Superior temporal gyrus (tissue), 1 donor: ENCODE data around the gene ELP4.
"Not testable (repeated sequence)": the region's sequence is repeated elsewhere in the genome, so short reads cannot be mapped to it uniquely, and the experiment has no call there.

Source experiments
- DNase-seq: peaks from one replicate; pipeline ENCODE4 v3.0.0-alpha.2; 2016; ENCODE audit errors: extremely low spot score

ELP4 gene

DNA sequence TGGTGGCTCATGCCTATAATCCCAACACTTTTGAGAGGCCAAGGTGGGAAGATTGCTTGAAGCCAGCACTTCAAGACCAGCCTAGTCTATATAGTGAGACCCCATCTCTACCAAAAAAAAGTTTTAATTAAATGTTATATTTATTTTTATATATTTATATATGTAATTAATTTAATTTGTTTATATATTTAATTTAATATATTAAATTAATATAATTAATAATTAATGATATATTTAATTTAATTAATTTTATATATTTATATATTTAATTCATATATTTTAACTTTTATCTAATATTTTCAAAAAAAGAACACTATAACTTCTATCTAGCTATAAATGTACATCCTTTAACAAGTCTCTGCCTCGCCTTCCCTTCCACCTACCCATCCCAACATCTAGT, 196.8 kb downstream of the ELP4 start:
- no peak for DNase-seq

GRCh38 chr11:31711137-31711536, 201.6 kb downstream of the ELP4 start:
- DNase-seq, result no peak

- no peak for DNase-seq
Observed at GRCh38 chr11:31712851-31713250, 203.3 kb downstream of the ELP4 start.

- no peak for DNase-seq
Observed at GRCh38 chr11:31714840-31715239, 205.3 kb downstream of the ELP4 start.

- DNase-seq, result no peak
Observed at GRCh38 chr11:31720225-31720624, 210.7 kb downstream of the ELP4 start.

DNA sequence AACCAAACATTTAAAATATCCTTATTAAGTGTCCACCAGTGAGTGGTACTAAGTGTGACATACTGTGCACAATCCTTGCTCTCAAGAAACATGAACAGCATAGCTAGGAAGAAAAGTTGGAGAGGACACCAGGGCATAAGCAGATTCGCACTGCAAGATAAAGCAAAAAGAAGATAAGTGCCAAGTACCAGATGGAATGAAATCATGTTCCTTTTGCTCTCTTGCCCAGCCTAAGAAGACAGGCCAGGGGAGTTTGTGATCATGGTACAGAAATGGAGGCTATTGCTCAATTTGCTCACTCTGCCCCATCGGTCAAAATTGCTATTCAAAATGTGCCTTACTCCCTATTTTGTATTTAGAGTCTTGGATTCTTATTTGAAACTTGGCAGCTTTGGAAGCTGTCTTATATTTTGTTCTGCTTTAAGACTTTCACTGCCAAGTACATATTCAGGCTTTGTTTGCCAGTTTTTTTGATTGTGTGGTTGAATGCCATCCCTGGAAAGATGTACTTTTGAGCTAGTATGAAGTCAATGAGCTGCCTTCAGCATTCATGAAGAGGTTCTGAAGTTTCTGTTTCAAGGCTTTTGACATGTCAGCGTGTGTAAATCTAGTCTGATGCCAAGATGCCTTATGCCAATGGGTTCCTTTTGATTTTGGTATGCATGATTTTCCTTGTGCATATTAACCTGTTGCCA, 211.3 kb downstream of the ELP4 start:
- peak; percentile 64 for DNase-seq

DNA sequence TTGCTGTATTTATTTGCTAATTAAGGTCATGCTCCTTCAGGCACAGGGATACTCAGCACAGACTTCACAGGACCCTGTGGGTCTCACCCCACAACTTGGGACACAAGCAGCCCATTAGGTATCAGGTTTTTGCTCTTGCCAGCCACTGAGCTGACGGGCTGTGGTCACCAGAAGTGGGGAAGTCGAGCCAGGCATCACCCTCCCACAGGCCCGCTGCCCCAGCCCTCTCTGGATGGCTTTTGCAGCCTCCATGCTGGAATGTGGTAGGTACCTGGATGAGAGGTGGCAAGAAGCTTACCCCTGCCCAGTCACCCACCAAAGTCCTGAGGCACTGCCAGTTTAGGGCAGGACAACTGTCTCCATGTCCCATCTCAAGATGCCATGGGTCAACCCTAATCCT, 213.2 kb downstream of the ELP4 start:
- DNase-seq, result no peak

DNA sequence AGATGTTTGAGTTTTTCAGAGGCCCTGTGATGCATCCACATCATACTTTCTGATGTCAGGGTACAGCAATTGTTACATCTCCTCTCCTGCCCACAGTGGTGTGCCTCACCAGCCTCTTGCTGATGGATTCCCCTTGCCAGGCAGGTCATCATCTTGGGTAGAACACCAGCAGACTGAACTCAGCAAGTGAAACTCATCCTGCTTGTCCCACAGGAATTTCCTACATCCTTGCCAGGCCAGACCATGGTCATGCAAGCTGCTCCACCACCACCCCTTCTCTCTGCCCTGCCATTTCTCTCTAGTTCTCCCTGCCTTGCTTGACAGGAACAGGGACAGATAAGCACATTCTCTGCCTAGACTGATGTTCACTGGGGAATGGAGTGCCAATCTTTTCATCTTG, 215.6 kb downstream of the ELP4 start:
- DNase-seq, result no peak

DNA sequence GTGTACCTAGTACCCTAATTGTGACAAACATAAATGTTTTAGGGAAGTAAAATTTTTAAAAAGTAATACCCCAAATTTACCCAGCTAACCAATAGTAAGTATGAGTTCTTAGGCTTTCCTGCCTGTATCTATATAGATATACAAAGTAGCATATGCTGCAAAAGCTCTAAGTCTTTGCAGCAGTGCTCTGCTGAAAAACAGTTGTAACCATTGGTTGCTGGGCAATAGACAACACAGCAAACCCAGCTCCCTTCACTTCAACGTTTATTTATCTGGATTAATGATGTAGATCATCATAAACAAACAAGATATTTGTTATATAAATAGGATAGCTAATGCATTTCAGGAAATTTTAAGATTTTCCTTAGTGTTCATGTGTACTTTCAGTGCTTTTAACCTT, 218.9 kb downstream of the ELP4 start:
- no peak for DNase-seq

- no peak for DNase-seq
Observed at GRCh38 chr11:31740131-31740530, 230.6 kb downstream of the ELP4 start.

GRCh38 chr11:31740731-31741368, 231.3 kb downstream of the ELP4 start:
- not testable (repeated sequence) for DNase-seq

DNA sequence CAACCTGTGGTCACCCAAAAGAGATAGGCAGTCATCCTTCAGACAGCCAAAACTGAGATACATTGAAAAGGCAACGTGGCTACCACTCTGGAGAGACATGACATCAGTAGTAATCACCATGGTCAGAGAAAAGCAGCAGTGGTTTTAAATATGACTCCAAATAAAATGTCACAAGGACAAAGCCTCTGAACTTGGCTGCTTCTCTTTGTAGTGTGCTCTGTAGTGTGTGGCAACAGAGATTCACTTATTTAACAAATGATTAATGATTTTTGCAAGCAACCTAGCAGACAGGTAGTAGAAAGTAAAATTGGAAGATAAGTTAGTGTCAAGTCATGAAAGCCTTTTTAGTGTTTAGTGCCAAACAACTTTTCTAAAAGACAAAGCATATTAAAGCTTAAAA, 238.0 kb downstream of the ELP4 start:
- no peak for DNase-seq

DNA sequence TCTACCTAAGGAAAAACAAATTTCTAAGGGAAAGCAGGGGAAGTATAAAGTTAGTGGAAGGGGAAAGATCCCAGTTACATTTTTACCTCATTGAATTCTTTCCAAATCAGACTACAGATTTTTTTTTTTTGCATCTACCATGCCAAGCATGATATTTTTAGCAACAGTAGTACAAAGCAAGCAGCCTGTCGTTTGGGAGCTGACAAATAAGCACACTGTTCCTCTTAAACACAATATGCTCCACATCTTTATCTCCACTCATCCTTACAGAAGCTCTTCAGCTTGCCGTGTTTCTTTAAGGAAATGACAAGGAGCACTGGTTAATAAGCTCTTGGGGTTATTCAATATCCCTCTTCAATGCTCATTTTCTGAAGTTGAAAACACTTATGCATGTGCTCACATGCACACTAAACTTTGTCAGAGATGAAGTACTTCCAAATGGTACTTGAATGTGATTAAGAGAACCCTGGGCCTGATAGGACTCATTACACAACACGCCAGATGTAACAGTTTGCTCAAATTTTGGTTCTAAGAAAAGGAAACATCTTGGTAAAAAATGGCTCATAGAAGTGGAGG, 247.8 kb downstream of the ELP4 start:
- peak; percentile 60 for DNase-seq

DNA sequence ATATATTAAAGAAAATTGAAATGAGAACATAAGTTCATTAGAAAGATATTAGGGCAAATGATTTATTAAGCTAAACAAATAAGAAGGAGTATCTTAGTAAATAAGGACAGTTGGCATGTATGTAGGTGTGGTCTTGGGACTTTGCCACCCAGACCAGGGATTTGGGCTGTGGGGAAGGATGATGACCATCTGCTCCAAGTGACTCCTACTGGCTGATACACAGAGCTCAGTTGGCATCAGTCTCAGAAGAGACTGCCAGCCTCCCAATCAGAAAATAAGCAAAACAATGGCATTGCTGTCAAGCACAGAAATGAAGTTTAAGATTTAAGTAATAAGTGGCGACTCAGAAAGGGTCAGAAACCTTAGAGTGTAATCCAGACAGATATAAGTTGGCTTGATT, 252.1 kb downstream of the ELP4 start:
- no peak for DNase-seq

- no peak for DNase-seq
Observed at GRCh38 chr11:31763296-31763695, 253.7 kb downstream of the ELP4 start.

GRCh38 chr11:31764261-31764660, 254.7 kb downstream of the ELP4 start:
- no peak for DNase-seq

DNA sequence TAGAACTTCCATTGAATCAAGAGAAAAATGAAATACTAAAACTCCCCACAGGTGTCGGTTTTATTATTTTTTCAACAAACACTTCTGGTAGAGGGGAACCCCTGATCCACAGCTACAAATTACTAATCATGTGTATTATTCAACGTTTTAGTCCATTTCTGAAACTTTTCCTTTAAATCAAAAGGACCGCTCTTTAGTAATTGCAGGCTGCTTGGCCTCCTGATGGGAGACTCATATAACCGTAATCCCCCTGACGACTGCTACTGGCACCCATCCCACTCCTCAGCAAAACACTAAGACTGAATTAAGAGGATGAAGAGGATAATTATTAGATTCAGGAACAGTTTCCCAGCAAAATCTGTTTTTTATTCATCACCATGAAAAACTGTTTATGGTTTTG, 255.2 kb downstream of the ELP4 start:
- DNase-seq, result no peak

GRCh38 chr11:31767066-31767465, 257.5 kb downstream of the ELP4 start:
- DNase-seq, result no peak

DNA sequence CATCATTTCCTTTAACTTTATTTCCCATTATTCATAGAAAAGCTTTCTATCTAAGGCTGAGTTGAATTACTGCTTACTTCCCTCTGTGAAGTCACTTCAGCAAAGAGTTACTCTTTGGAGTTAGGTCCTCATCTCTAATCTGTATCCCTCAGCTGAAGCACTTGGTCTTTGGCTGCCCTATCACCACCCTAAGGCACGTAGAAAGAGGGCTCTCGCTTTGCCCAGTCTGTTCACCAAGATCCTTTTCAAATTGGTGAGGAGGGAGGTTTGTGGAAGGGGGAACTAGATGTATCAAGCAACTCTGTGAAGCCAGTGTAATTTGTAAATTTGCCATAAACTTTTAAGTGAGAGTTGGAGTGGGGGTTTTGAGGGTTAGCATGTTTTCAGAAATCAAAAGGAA, 258.1 kb downstream of the ELP4 start:
- DNase-seq, result no peak

DNA sequence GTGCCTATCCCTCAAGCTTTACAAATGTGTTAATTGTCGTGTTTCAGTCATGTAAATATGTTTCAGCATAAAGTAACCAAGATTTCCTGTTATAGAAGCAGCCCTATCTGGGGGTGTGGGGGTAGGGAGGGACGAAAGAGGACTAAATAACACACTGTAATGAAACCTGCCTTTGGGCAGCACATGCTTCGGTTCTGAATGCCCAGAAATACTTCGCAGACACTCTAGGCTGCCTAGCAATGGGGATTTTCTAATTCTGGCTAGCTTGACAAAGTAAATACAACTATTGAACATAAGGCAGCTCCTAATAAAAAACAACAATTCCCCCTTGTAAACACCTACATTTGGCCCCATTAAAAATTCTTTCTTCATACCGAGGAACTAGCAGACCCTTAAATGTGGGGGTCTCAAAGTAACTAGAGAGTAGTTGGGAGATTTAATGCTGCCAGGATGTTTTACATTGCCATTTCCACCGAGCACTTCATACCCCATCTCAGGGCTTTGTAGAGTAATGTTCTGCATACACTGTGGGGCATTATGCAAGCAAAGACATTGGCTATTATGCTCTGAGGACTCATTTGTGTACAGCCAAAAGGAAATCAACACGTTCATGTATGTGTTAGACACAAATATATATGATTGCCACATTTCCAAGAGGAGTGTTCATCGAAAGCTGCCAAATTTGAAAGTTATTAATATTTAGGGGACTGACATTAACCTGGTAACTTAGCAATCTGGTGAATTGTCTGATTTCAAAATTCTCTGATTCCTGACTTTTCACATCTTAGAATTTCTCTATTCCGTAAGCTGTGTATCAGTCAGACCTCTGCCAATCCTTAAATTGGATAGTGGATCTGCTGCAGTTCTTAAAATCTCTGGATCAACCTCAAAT, 259.4 kb downstream of the ELP4 start:
- no peak for DNase-seq

GRCh38 chr11:31770011-31770700, 260.6 kb downstream of the ELP4 start:
- no peak for DNase-seq

GRCh38 chr11:31772412-31772811, 262.8 kb downstream of the ELP4 start:
- DNase-seq, result no peak
